ENCODE measurements around the gene ZFAND6. TPM values are rescaled to one million over a fixed set of nuclear protein-coding genes. Genes with fewer than 3 reads are reported as not detected.

The ZFAND6 gene
- total RNA-seq, 1 experiment from 2014 or later: 89.7 TPM

- Histone ChIP-seq H3K9ac (ENCODE audit: extremely low read depth, insufficient read length, low read length) (no peak overlapping the region), H3K9me3 (ENCODE audit: control insufficient read depth, low read depth, low read length) (no peaks in the 10 kb centered on the region), H2BK5ac (ENCODE audit: insufficient read length, low read length) (no peak overlapping the region), H4K91ac (ENCODE audit: insufficient read length, low read depth, low read length) (no peak overlapping the region), H3K4ac (ENCODE audit: low read depth, low read length) (no peak overlapping the region), H3K4me2 (ENCODE audit: insufficient read depth, insufficient read length, low read length) (no peak overlapping the region), H2AK5ac (ENCODE audit: insufficient read length, low read length) (no peak overlapping the region), H2BK12ac (ENCODE audit: insufficient read length, low read depth, low read length) (no peak overlapping the region), H3K56ac (ENCODE audit: insufficient read length, low read depth, low read length) (no peak overlapping the region), H4K20me1 (ENCODE audit: control insufficient read depth, insufficient read depth, insufficient read length) (peaks cover 4% of the 10 kb centered on the region), H3K79me2 (ENCODE audit: insufficient read depth, low read length) (no peaks in the 10 kb centered on the region), H2AFZ (ENCODE audit: low read length) (no peak overlapping the region), H3K79me1 (ENCODE audit: insufficient read depth, low read depth, low read length, poor library complexity, severe bottlenecking) (no peaks in the 10 kb centered on the region), H4K8ac (replicated peaks; ENCODE audit: insufficient read length, low read depth, low read length) (no peak overlapping the region), H2BK15ac (ENCODE audit: low read depth, low read length) (no peak overlapping the region), H2BK20ac (ENCODE audit: low read depth, low read length, poor library complexity, severe bottlenecking) (no peak overlapping the region), H4K5ac (ENCODE audit: insufficient read length, low read depth, low read length) (no peak overlapping the region), H3K23me2 (ENCODE audit: insufficient read length, low read depth, low read length, poor library complexity, severe bottlenecking) (no peaks in the 10 kb centered on the region), H3K27ac (ENCODE audit: insufficient read length, low read depth, low read length) (no peak overlapping the region), H3K4me1 (ENCODE audit: insufficient read depth, low read length) (no peaks in the 10 kb centered on the region), H3K18ac (ENCODE audit: insufficient read length, low read depth, low read length) (no peak overlapping the region), H3K14ac (ENCODE audit: insufficient read depth, low read length) (no peak overlapping the region), H3K27me3 (ENCODE audit: insufficient read depth, low read length) (no peaks in the 10 kb centered on the region), H3K23ac (ENCODE audit: insufficient read length, low read depth, low read length) (no peak overlapping the region), H3T11ph (ENCODE audit: low read length) (no peak overlapping the region), H2BK120ac (ENCODE audit: low read depth, low read length, poor library complexity, severe bottlenecking) (no peak overlapping the region)
- WGBS (ENCODE audit: extremely low coverage, insufficient read length, low lambda C conversion rate): no CpG with 5 or more reads among the region's 4 CpGs
- no peaks in the 10 kb centered on the region for H3K4me1 Mint-ChIP-seq
- no peaks in the 10 kb centered on the region for H3K9me3 Mint-ChIP-seq
- peaks cover 10 to 30% (median 17%) of the 10 kb centered on the region in 3 experiments; a peak in 6 of 7 replicates for H3K36me3 Mint-ChIP-seq (ENCODE audit: insufficient read depth in 1 of 3, low read depth in 3 of 3)
- TF ChIP-seq CTCF (conservative IDR thresholded peaks at IDR 0.05): no peak
- DNase-seq: no peak
- H3K27me3 Mint-ChIP-seq (ENCODE audit: low read depth): no peaks in the 10 kb centered on the region
- H3K4me3 Mint-ChIP-seq: no peak overlapping the region
- peak overlapping the region in 2 of 3 experiments; percentile 69 to 73; a peak in 2 of 7 replicates for H3K27ac Mint-ChIP-seq
Observed at GRCh38 chr15:80171787-80172186, 112.3 kb downstream of the ZFAND6 start.

Data from H9 (cell line).